HepG2 (cell line): Measurements from ENCODE around the gene RBBP8NL. TPM values are rescaled to one million over a fixed set of nuclear protein-coding genes. Genes with fewer than 3 reads are reported as not detected.

Experiments
- ELF1 ChIP-seq: sonication (generic); formaldehyde crosslinking; IDR thresholded peaks from 2 replicates; pipeline ENCODE4 v1.4.0; 2020; ENCODE audit warnings: missing genetic modification reagents
- ERF ChIP-seq: IDR thresholded peaks from 2 replicates; pipeline ENCODE4 v1.6.1; 2018; ENCODE audit warnings: missing biosample characterization, missing genetic modification reagents
- IRF9 ChIP-seq: sonication (generic); formaldehyde crosslinking; IDR thresholded peaks from 2 replicates; pipeline ENCODE4 v1.8.0; 2022; ENCODE audit warnings: missing genetic modification reagents, mild to moderate bottlenecking, borderline replicate concordance
- KLF11 ChIP-seq: IDR thresholded peaks from 2 replicates; pipeline ENCODE4 v1.6.1; 2016; ENCODE audit warnings: missing compliant biosample characterization
- PAX8 ChIP-seq: sonication (generic); formaldehyde crosslinking; IDR thresholded peaks from 2 replicates; pipeline ENCODE4 v1.8.0; 2022; ENCODE audit warnings: mild to moderate bottlenecking, missing genetic modification reagents, borderline replicate concordance
- ZBTB4 ChIP-seq: sonication (generic); formaldehyde crosslinking; IDR thresholded peaks from 2 replicates; pipeline ENCODE4 v1.4.0; 2020; ENCODE audit warnings: missing genetic modification reagents, mild to moderate bottlenecking, borderline replicate concordance
- ZNF121 ChIP-seq: sonication (generic); formaldehyde crosslinking; IDR thresholded peaks from 2 replicates; pipeline ENCODE4 v1.5.0; 2020; ENCODE audit warnings: mild to moderate bottlenecking, missing genetic modification reagents
- ZNF251 ChIP-seq: sonication (generic); formaldehyde crosslinking; IDR thresholded peaks from 2 replicates; pipeline ENCODE4 v1.9.0; 2021; ENCODE audit warnings: mild to moderate bottlenecking, missing genetic modification reagents
- ZNF33B ChIP-seq: sonication (generic); formaldehyde crosslinking; IDR thresholded peaks from 2 replicates; pipeline ENCODE4 v1.5.1; 2020; ENCODE audit warnings: mild to moderate bottlenecking, missing genetic modification reagents
- polyA plus RNA-seq, 8 experiments: library from polyadenylated mRNA; depleted of rRNA in 3 of 8; stranded (reverse) in 7 of 8; unstranded in 1 of 8; fragments of >200 nt; fragmentation: Illumina TruSeq in 4 of 8; extraction: Trizol in 4 of 8; gene quantifications; 2 replicates each; pipeline versions ENCODE4 v1.2.1 to v1.2.3, GENCODE V29; 2011 to 2016; ENCODE audit warnings: low read depth in 4 of 8, missing spikeins in 1 of 8, mixed read lengths in 1 of 8; ENCODE audit not compliant: insufficient read depth in 1 of 8
- total RNA-seq, 5 experiments: library from RNA; depleted of rRNA; stranded (reverse); fragments of >200 nt; fragmentation: Illumina TruSeq; extraction: Trizol; gene quantifications; 2 replicates each; pipeline ENCODE4 v1.2.3, GENCODE V29; 2016; ENCODE audit warnings: low read depth in 1 of 5
- TF ChIP-seq, protein P1 (sequence below): sonication (generic); formaldehyde crosslinking; IDR thresholded peaks from 2 replicates; pipeline ENCODE4 v1.5.1; 2020; ENCODE audit warnings: mild to moderate bottlenecking, missing genetic modification reagents, borderline replicate concordance
- TF ChIP-seq, protein P2 (sequence below): sonication (generic); formaldehyde crosslinking; IDR thresholded peaks from 2 replicates; pipeline ENCODE4 v1.4.0; 2020; ENCODE audit warnings: missing genetic modification reagents

The RBBP8NL gene
- total and polyA plus RNA-seq, 2 of the 13 experiments (the other 11 are each of a cell fraction or from before 2014, with no cell fraction given), result 0.69 to 0.86 TPM

DNA sequence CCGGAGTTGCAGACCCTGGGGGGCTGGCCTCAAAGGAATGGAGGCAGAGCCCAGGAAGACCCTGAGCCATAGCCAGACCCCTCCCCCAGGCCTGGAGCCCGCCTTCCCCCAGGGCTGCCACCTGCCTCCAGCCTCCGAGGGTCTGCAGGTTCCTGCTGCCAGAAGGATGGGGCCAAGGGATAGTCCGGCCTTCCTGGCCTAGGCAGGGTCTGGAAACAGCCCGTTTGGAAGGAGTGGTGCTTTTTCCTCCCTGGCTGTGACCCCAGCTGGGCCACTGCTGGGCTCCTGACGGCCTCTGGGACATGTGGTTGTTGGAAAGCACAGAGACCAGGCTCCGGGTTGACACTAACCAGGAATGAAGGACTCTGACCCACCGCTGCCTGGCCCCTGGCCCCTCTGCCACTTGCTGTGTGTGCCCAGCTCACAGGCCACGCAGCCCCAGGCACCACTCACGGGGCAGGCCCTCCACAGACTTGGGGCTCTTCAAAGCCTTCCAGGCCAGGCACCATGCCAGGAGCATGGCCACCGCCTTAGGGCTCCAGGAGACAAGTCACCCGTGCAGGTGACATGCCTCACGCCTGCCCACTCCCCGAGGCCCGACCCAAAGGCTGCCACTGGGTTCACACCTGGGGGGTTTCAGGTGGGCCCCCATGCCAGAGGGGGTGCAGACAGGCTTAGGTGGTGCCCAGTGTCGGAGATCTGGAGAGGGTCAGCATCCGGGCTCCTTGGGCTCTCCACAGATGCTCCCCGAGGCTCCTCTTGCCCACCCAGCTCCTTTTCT lies 56.3 kb downstream of the RBBP8NL start (continued):
- TF ChIP-seq ZBTB4 (CRISPR knock-in tag) (no peak), ELF1 (CRISPR knock-in tag) (peak; percentile 38; the same call in 1 of the 2 replicates), KLF11 (CRISPR knock-in tag) (no peak), ERF (peak; percentile 64; the same call in 1 of the 2 replicates), ZNF251 (CRISPR knock-in tag) (0 out of 2 replicates have a peak, but pooled peaks have one; percentile 51), ZNF33B (CRISPR knock-in tag) (peak; percentile 86; the same call in 1 of the 2 replicates), PAX8 (CRISPR knock-in tag) (0 out of 2 replicates have a peak, but pooled peaks have one; percentile 58), ZNF121 (CRISPR knock-in tag) (peak; percentile 52; the same call in 1 of the 2 replicates), IRF9 (CRISPR knock-in tag) (0 out of 2 replicates have a peak, but pooled peaks have one; percentile 60)
- TF ChIP-seq, protein P1, sequence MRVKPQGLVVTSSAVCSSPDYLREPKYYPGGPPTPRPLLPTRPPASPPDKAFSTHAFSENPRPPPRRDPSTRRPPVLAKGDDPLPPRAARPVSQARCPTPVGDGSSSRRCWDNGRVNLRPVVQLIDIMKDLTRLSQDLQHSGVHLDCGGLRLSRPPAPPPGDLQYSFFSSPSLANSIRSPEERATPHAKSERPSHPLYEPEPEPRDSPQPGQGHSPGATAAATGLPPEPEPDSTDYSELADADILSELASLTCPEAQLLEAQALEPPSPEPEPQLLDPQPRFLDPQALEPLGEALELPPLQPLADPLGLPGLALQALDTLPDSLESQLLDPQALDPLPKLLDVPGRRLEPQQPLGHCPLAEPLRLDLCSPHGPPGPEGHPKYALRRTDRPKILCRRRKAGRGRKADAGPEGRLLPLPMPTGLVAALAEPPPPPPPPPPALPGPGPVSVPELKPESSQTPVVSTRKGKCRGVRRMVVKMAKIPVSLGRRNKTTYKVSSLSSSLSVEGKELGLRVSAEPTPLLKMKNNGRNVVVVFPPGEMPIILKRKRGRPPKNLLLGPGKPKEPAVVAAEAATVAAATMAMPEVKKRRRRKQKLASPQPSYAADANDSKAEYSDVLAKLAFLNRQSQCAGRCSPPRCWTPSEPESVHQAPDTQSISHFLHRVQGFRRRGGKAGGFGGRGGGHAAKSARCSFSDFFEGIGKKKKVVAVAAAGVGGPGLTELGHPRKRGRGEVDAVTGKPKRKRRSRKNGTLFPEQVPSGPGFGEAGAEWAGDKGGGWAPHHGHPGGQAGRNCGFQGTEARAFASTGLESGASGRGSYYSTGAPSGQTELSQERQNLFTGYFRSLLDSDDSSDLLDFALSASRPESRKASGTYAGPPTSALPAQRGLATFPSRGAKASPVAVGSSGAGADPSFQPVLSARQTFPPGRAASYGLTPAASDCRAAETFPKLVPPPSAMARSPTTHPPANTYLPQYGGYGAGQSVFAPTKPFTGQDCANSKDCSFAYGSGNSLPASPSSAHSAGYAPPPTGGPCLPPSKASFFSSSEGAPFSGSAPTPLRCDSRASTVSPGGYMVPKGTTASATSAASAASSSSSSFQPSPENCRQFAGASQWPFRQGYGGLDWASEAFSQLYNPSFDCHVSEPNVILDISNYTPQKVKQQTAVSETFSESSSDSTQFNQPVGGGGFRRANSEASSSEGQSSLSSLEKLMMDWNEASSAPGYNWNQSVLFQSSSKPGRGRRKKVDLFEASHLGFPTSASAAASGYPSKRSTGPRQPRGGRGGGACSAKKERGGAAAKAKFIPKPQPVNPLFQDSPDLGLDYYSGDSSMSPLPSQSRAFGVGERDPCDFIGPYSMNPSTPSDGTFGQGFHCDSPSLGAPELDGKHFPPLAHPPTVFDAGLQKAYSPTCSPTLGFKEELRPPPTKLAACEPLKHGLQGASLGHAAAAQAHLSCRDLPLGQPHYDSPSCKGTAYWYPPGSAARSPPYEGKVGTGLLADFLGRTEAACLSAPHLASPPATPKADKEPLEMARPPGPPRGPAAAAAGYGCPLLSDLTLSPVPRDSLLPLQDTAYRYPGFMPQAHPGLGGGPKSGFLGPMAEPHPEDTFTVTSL (CRISPR knock-in tag), result peak; percentile 70; the same call in 1 of the 2 replicates
- TF ChIP-seq, protein P2, sequence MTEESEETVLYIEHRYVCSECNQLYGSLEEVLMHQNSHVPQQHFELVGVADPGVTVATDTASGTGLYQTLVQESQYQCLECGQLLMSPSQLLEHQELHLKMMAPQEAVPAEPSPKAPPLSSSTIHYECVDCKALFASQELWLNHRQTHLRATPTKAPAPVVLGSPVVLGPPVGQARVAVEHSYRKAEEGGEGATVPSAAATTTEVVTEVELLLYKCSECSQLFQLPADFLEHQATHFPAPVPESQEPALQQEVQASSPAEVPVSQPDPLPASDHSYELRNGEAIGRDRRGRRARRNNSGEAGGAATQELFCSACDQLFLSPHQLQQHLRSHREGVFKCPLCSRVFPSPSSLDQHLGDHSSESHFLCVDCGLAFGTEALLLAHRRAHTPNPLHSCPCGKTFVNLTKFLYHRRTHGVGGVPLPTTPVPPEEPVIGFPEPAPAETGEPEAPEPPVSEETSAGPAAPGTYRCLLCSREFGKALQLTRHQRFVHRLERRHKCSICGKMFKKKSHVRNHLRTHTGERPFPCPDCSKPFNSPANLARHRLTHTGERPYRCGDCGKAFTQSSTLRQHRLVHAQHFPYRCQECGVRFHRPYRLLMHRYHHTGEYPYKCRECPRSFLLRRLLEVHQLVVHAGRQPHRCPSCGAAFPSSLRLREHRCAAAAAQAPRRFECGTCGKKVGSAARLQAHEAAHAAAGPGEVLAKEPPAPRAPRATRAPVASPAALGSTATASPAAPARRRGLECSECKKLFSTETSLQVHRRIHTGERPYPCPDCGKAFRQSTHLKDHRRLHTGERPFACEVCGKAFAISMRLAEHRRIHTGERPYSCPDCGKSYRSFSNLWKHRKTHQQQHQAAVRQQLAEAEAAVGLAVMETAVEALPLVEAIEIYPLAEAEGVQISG (CRISPR knock-in tag), result peak; percentile 43
